Kidney epithelial cell (primary cell): ENCODE results near the gene TRIO. TPM values are rescaled to one million over a fixed set of nuclear protein-coding genes. Genes with fewer than 3 reads are reported as not detected.

Experiments
- DNase-seq: peaks from one replicate; pipeline ENCODE4 v3.0.0-alpha.2; 2010; ENCODE audit warnings: low read depth
- H3K27me3 ChIP-seq: 2 replicates; pipeline ENCODE4 v1.6.0; 2011; ENCODE audit warnings: low read length; ENCODE audit not compliant: control insufficient read depth, insufficient read depth
- H3K36me3 ChIP-seq: 2 replicates; pipeline ENCODE4 v1.5.1; 2011; ENCODE audit warnings: low read length; ENCODE audit not compliant: control insufficient read depth, insufficient read depth
- H3K4me3 ChIP-seq: 2 replicates; pipeline ENCODE4 v1.5.1; 2011; ENCODE audit warnings: low read depth, mild to moderate bottlenecking, control low read depth, low read length
- CTCF ChIP-seq: IDR thresholded peaks from 2 replicates; pipeline ENCODE4 v1.5.1; 2011; ENCODE audit warnings: mild to moderate bottlenecking, moderate library complexity, low read length, control low read depth, inconsistent platforms; ENCODE audit not compliant: insufficient read depth, poor library complexity, severe bottlenecking
- total RNA-seq: library from RNA; depleted of rRNA; stranded (reverse); fragments of >200 nt; gene quantifications from 2 replicates; pipeline ENCODE4 v1.2.3, GENCODE V29; 2015

TRIO gene
- total RNA-seq, 1 donor from 2014 or later: 174 TPM

GRCh38 chr5:14495301-14495700, 352.2 kb downstream of the TRIO start:
- TF ChIP-seq CTCF: no peak
- Histone ChIP-seq H3K27me3 (no peaks in the 10 kb centered on the region), H3K36me3 (no peaks in the 10 kb centered on the region), H3K4me3 (no peak overlapping the region)
- DNase-seq: no peak

- no peak for DNase-seq
- no peak for TF ChIP-seq CTCF
- no peaks in the 10 kb centered on the region for H3K27me3 ChIP-seq
- no peak overlapping the region for H3K4me3 ChIP-seq
- H3K36me3 ChIP-seq: peaks cover 4% of the 10 kb centered on the region
Measured at GRCh38 chr5:14497311-14497710, 354.2 kb downstream of the TRIO start.

GRCh38 chr5:14501353-14502293, 358.5 kb downstream of the TRIO start:
- no peak for DNase-seq
- TF ChIP-seq CTCF: no peak
- Histone ChIP-seq H3K4me3 (no peak overlapping the region), H3K36me3 (peaks cover 6% of the 10 kb centered on the region), H3K27me3 (no peaks in the 10 kb centered on the region)

GRCh38 chr5:14502294-14502690, 359.1 kb downstream of the TRIO start:
- Histone ChIP-seq H3K36me3 (peaks cover 6% of the 10 kb centered on the region), H3K27me3 (no peaks in the 10 kb centered on the region), H3K4me3 (no peak overlapping the region)
- TF ChIP-seq CTCF: no peak
- DNase-seq: no peak

GRCh38 chr5:14503017-14503680, 360.0 kb downstream of the TRIO start:
- Histone ChIP-seq H3K36me3 (peaks cover 6% of the 10 kb centered on the region), H3K4me3 (no peak overlapping the region), H3K27me3 (no peaks in the 10 kb centered on the region)
- DNase-seq: no peak
- TF ChIP-seq CTCF: no peak
